ENCODE data around the gene PHETA1. TPM values are rescaled to one million over a fixed set of nuclear protein-coding genes. Genes with fewer than 3 reads are reported as not detected.

Gene PHETA1
- total and polyA plus RNA-seq, 8 donors = 7.2 to 20.5 (median 10.4) TPM

DNA sequence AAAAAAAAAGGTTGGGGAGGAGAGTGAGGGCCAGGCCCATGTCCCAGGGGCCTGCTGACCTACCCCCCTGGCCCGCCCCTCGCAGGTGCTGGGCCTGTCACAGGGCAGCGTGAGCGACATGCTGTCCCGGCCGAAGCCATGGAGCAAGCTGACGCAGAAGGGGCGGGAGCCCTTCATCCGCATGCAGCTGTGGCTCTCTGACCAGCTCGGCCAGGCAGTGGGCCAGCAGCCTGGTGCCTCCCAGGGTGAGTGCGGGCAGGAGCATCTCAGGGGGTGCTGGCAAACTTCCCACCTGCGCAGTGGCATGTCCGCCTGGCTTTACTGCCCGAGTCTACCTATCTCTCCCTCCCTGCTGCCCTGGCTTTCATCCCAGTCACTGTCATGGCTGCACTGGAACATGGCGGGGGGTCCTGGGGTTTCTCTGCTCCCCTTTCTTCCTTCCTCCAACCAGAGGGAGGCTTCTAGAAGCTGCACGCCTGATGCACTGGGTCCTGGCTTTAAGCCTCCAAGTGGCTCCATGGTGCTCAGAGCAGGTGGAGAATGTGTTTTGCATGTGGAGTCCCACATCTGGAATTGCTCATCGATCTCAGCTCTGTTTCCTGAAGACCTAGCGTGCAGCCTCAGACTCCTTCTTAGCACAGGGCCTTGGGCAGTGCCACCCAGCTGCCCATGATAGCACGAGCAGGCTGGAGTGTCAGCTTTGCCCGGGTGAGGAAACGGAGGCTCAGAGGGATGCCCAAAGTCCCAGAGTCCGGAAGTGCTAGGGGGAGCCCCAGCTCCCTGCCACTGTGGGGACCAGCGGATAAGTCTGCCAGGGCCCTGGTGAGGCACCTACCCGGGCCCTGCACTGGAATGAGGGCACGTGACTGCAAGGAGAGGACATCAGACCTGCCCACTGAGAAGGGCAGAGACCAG lies 46.3 kb downstream of the PHETA1 start:
- no peak overlapping the region for H3K4me3 ChIP-seq
- H3K36me3 ChIP-seq = no peaks in the 10 kb centered on the region
- no peak overlapping the region for H3K27ac ChIP-seq
- ATAC-seq = peak; percentile 16
- peaks cover 0 to 20% of the 10 kb centered on the region in 2 donors for H3K27me3 ChIP-seq
- no peak for TF ChIP-seq CTCF (IDR thresholded peaks at IDR 0.05)
- DNase-seq = peak in 1 of 4 donors; percentile 76
- intact Hi-C loops (cut with DNase I) = no loop called here
- no peaks in the 10 kb centered on the region for H3K9me3 ChIP-seq
- no peaks in the 10 kb centered on the region for H3K4me1 ChIP-seq

GRCh38 chr12:111321317-111321716 lies 47.6 kb downstream of the PHETA1 start:
- DNase-seq = no peak
- no peaks in the 10 kb centered on the region for H3K9me3 ChIP-seq
- no peak overlapping the region for H3K27ac ChIP-seq
- no peak for TF ChIP-seq CTCF (IDR thresholded peaks at IDR 0.05)
- intact Hi-C loops (cut with DNase I) = no loop called here
- no peak overlapping the region for H3K4me3 ChIP-seq
- H3K36me3 ChIP-seq = no peaks in the 10 kb centered on the region
- no peak for ATAC-seq
- no peaks in the 10 kb centered on the region for H3K4me1 ChIP-seq
- peaks cover 0 to 22% of the 10 kb centered on the region in 2 donors for H3K27me3 ChIP-seq

DNA sequence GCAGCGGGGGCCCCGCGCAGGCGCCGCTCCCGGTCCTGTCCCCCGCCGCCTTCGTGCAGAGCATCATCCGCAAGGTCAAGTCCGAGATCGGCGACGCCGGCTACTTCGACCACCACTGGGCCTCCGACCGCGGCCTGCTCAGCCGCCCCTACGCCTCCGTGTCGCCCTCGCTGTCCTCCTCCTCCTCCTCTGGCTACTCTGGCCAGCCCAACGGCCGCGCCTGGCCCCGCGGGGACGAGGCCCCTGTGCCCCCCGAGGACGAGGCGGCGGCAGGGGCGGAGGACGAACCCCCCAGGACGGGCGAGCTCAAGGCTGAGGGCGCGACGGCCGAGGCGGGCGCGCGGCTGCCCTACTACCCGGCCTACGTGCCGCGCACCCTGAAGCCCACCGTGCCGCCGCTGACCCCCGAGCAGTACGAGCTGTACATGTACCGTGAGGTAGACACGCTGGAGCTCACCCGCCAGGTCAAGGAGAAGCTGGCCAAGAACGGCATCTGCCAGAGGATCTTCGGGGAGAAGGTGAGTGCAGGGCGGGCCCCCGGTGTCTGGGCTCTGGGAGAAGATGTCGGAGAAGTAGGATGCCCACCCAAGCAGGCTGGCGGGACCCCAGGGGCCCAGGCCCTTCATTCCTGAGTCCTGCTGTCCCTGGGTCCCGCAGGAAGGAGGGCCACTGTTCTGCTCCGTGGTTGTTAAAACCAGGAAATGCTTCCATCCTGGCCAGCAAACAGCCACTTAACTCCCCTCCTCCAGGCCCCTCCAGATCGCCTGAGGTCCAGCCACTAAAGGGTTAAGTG lies 48.4 kb downstream of the PHETA1 start:
- Histone ChIP-seq H3K27me3 (peaks cover 0 to 22% of the 10 kb centered on the region in 2 donors), H3K4me3 (no peak overlapping the region), H3K4me1 (no peaks in the 10 kb centered on the region), H3K36me3 (no peaks in the 10 kb centered on the region), H3K9me3 (no peaks in the 10 kb centered on the region), H3K27ac (no peak overlapping the region)
- DNase-seq (no peak), ATAC-seq (no peak)
- no peak for TF ChIP-seq CTCF (IDR thresholded peaks at IDR 0.05)
- intact Hi-C loops (cut with DNase I) = no loop called here

DNA sequence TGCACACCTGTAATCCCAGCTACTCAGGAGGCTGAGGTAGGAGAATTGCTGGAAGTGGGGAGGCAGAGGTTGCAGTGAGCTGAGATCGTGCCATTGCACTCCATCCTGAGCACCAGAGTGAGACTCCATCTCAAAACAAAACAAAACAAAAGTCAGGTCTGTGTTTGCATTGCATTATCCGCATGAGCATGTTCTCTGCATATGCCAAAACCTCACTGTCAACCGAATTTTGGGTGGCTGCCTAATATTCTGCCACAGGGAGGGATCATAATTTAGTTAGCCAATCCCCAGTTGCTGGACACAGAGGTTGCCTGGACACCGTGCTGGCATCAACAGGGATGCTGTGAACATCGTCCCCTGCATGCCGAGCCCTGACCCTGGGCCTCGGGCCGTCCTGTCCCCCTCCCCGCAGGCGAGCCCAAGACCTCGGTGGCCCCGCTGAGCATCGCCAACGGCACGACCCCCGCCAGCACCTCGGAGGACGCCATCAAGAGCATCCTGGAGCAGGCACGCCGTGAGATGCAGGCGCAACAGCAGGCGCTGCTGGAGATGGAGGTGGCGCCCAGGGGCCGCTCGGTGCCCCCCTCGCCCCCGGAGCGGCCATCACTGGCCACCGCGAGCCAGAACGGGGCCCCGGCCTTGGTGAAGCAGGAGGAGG lies 49.2 kb downstream of the PHETA1 start:
- Histone ChIP-seq H3K9me3 (no peaks in the 10 kb centered on the region), H3K27ac (no peak overlapping the region), H3K4me3 (no peak overlapping the region), H3K4me1 (no peaks in the 10 kb centered on the region), H3K36me3 (no peaks in the 10 kb centered on the region), H3K27me3 (peaks cover 0 to 22% of the 10 kb centered on the region in 2 donors)
- DNase-seq (no peak), ATAC-seq (no peak)
- no peak for TF ChIP-seq CTCF (IDR thresholded peaks at IDR 0.05)
- intact Hi-C loops (cut with DNase I) = no loop called here

All from left lung (tissue), 10 donors.